Sciatic nerve (tissue), 2 donors: Measurements from ENCODE around the gene ANTXRL. TPM values are rescaled to one million over a fixed set of nuclear protein-coding genes. Genes with fewer than 3 reads are reported as not detected.
"Not testable (repeated sequence)": the region's sequence is repeated elsewhere in the genome, so short reads cannot be mapped to it uniquely, and the experiment has no call there.

ENCODE experiments used
- ATAC-seq: fragments of 200-7000 bp; cut with Tn5 transposase; one replicate; pipeline ENCODE4 v1.9.1; 2020; ENCODE audit warnings: mild to moderate bottlenecking, moderate library complexity
- DNase-seq: peaks from one replicate; pipeline ENCODE4 v3.0.0-alpha.2; 2020; ENCODE audit warnings: low spot score
- intact Hi-C: fragments of 100-400 bp; cut with DNase I; formaldehyde crosslinking; loops from one replicate; pipeline ENCODE4 v1.14.2; 2022
- total RNA-seq: library from RNA; stranded (reverse); fragmentation: NEBNext Ultra II Directional; extraction: Animal tissue kit (Norgen Biotek cat#: 25700); gene quantifications from one replicate; pipeline ENCODE4 v1.2.1, GENCODE V29; 2021
- donor health status: DM: no; HTN: no; CAD: no.
- donor health status: DM: no; HTN: no; CAD: no.

ANTXRL gene
- total RNA-seq, 1 donor from 2014 or later: not detected

- ATAC-seq: no peak
- intact Hi-C loops: no loop called here
- DNase-seq: peak; percentile 45
Observed at GRCh38 chr10:46301721-46302479, 15.1 kb downstream of the ANTXRL start.

GRCh38 chr10:46302765-46303352 lies 16.1 kb downstream of the ANTXRL start:
- intact Hi-C loops, ATAC-seq, DNase-seq: not testable (repeated sequence)

GRCh38 chr10:46304062-46304461 lies 17.3 kb downstream of the ANTXRL start:
- ATAC-seq: no peak
- no peak for DNase-seq
- intact Hi-C loops: no loop called here

- DNase-seq, intact Hi-C loops, ATAC-seq: not testable (repeated sequence)
Observed at GRCh38 chr10:46304671-46305070, 17.9 kb downstream of the ANTXRL start.

GRCh38 chr10:46305079-46305818 lies 18.5 kb downstream of the ANTXRL start:
- intact Hi-C loops: no loop called here
- ATAC-seq (no peak), DNase-seq (peak; percentile 49)

- ATAC-seq: no peak
- intact Hi-C loops: no loop called here
Observed at GRCh38 chr10:46305986-46306385, 19.2 kb downstream of the ANTXRL start.

GRCh38 chr10:46306516-46307184 lies 19.9 kb downstream of the ANTXRL start:
- intact Hi-C loops: no loop called here
- no peak for DNase-seq
- ATAC-seq: no peak

More at GRCh38 chr10:46305986-46306385, 19.2 kb downstream of the ANTXRL start:
- DNase-seq: no peak

- DNase-seq (no peak), ATAC-seq (no peak)
- intact Hi-C loops: no loop called here
Observed at GRCh38 chr10:46307281-46308112, 20.7 kb downstream of the ANTXRL start.

GRCh38 chr10:46308113-46308415 lies 21.3 kb downstream of the ANTXRL start:
- ATAC-seq (no peak), DNase-seq (no peak)
- intact Hi-C loops: no loop called here

GRCh38 chr10:46308666-46309450 lies 22.1 kb downstream of the ANTXRL start:
- no peak for ATAC-seq

GRCh38 chr10:46309511-46310142 lies 22.8 kb downstream of the ANTXRL start:
- intact Hi-C loops: no loop called here
- no peak for DNase-seq
- no peak for ATAC-seq

More at GRCh38 chr10:46308666-46309450, 22.1 kb downstream of the ANTXRL start:
- DNase-seq: no peak
- intact Hi-C loops: no loop called here

- no peak for DNase-seq
- intact Hi-C loops: no loop called here
- ATAC-seq: no peak
Observed at GRCh38 chr10:46310143-46310514, 23.3 kb downstream of the ANTXRL start.

GRCh38 chr10:46310851-46311250 lies 24.1 kb downstream of the ANTXRL start:
- DNase-seq (no peak), ATAC-seq (no peak)
- intact Hi-C loops: no loop called here

GRCh38 chr10:46311501-46311951 lies 24.7 kb downstream of the ANTXRL start:
- DNase-seq (no peak), ATAC-seq (no peak)
- intact Hi-C loops: no loop called here

- not testable (repeated sequence) for DNase-seq, ATAC-seq
Observed at GRCh38 chr10:46311961-46312431, 25.2 kb downstream of the ANTXRL start.

GRCh38 chr10:46312953-46313352 lies 26.2 kb downstream of the ANTXRL start:
- DNase-seq (no peak), ATAC-seq (no peak)
- intact Hi-C loops: no loop called here

More at GRCh38 chr10:46311961-46312431, 25.2 kb downstream of the ANTXRL start:
- intact Hi-C loops: not testable (repeated sequence)

GRCh38 chr10:46314071-46314470 lies 27.3 kb downstream of the ANTXRL start:
- no peak for DNase-seq
- intact Hi-C loops: no loop called here
- no peak for ATAC-seq
